H1 (cell line): ENCODE data around the gene CADM2. TPM values are rescaled to one million over a fixed set of nuclear protein-coding genes. Genes with fewer than 3 reads are reported as not detected.

Experiments used
- CTCF ChIA-PET: fragments of 300-600 bp; sonication (Branson Sonifier 250); formaldehyde crosslinking; loops from one replicate; lab custom pipeline; 2021; ENCODE audit not compliant: partially characterized antibody; lab: Charles Lee
- POLR2A ChIA-PET: fragments of 300-600 bp; sonication (Branson Sonifier 250); formaldehyde crosslinking; loops from one replicate; lab custom pipeline; 2021; ENCODE audit warnings: inconsistent platforms; ENCODE audit not compliant: partially characterized antibody; lab: Charles Lee
- DNase-seq, 2 experiments: peaks; one replicate each; pipeline versions ENCODE4 v3.0.0 to v3.0.0-alpha.2; 2010 to 2022; ENCODE audit warnings: low spot score in 2 of 2, low read depth in 1 of 2, mixed read lengths in 1 of 2
- FAIRE-seq: peaks from 2 replicates; lab custom pipeline; 2011; peaks lifted over from hg19 to GRCh38; lab: Jason Lieb, UNC
- H2AFZ ChIP-seq: 2 replicates; pipeline ENCODE4 v1.8.1; 2012; ENCODE audit warnings: low read length, inconsistent platforms
- H2AK5ac ChIP-seq: 2 replicates; pipeline ENCODE4 v1.6.1; 2013; ENCODE audit warnings: low read depth, low read length
- H2BK120ac ChIP-seq: replicated peaks from 2 replicates; pipeline ENCODE3; 2013; ENCODE audit warnings: low read depth, low read length, inconsistent platforms
- H2BK12ac ChIP-seq: 2 replicates; pipeline ENCODE4 v1.6.1; 2013; ENCODE audit warnings: low read depth, low read length
- H2BK15ac ChIP-seq: 2 replicates; pipeline ENCODE4 v1.6.1; 2013; ENCODE audit warnings: low read length
- H2BK20ac ChIP-seq: 2 replicates; pipeline ENCODE4 v1.6.1; 2013; ENCODE audit warnings: low read length
- H2BK5ac ChIP-seq: 2 replicates; pipeline ENCODE4 v1.6.1; 2013; ENCODE audit warnings: low read depth, low read length
- H3K14ac ChIP-seq: 2 replicates; pipeline ENCODE4 v1.6.1; 2013; ENCODE audit warnings: inconsistent platforms; ENCODE audit not compliant: insufficient read length
- H3K18ac ChIP-seq: 2 replicates; pipeline ENCODE4 v1.6.1; 2013; ENCODE audit warnings: low read length; ENCODE audit errors: extremely low read depth
- H3K23ac ChIP-seq: 2 replicates; pipeline ENCODE4 v1.6.1; 2013; ENCODE audit warnings: inconsistent platforms; ENCODE audit not compliant: insufficient read length
- H3K23me2 ChIP-seq: 2 replicates; pipeline ENCODE4 v1.6.1; 2013; ENCODE audit warnings: low read depth, low read length
- H3K27ac ChIP-seq: 2 replicates; pipeline ENCODE4 v1.6.1; 2011; ENCODE audit warnings: low read depth, low read length, inconsistent platforms
- H3K27me3 ChIP-seq, 4 experiments: replicated peaks in 1 of 4; 1 replicate in 1 of 4; 2 replicates in 3 of 4; pipeline versions ENCODE4 v1.6.1 to v1.8.1; 2011 to 2013; ENCODE audit warnings: low read length in 3 of 4, mild to moderate bottlenecking in 3 of 4, inconsistent platforms in 2 of 4, mixed read lengths in 2 of 4, moderate library complexity in 1 of 4; ENCODE audit not compliant: control insufficient read depth in 3 of 4, insufficient read depth in 3 of 4; ENCODE audit errors: extremely low read depth in 1 of 4
- H3K36me3 ChIP-seq, 4 experiments: 2 replicates each; pipeline versions ENCODE4 v1.6.1 to v1.8.1; 2011 to 2013; ENCODE audit warnings: mild to moderate bottlenecking in 4 of 4, low read length in 3 of 4, moderate library complexity in 2 of 4, control low read depth in 1 of 4, inconsistent platforms in 1 of 4; ENCODE audit not compliant: insufficient read depth in 4 of 4, control insufficient read depth in 2 of 4
- H3K4ac ChIP-seq: replicated peaks from 2 replicates; pipeline ENCODE3; 2013; ENCODE audit warnings: low read length, low read depth, mixed read lengths, inconsistent platforms; ENCODE audit not compliant: insufficient read length
- H3K4me1 ChIP-seq, 4 experiments: replicated peaks in 1 of 4; 1 replicate in 1 of 4; 2 replicates in 3 of 4; pipeline versions ENCODE4 v1.6.1 to v1.8.1; 2011 to 2013; ENCODE audit warnings: low read length in 3 of 4, inconsistent platforms in 2 of 4, mixed read lengths in 1 of 4; ENCODE audit not compliant: insufficient read depth in 4 of 4, control insufficient read depth in 3 of 4
- H3K4me2 ChIP-seq, 2 experiments: 2 replicates each; pipeline versions ENCODE4 v1.6.1 to v1.8.1; 2011 to 2013; ENCODE audit warnings: low read depth in 2 of 2, low read length in 2 of 2, control low read depth in 1 of 2, inconsistent platforms in 1 of 2, mild to moderate bottlenecking in 1 of 2; ENCODE audit not compliant: insufficient read depth in 1 of 2
- H3K4me3 ChIP-seq, 4 experiments: fragments of 200-600, 300-600 bp in 1 of 4; sonication (generic), shearing (Covaris generic), sonication (Bioruptor Twin) in 1 of 4; 2 replicates each; pipeline versions ENCODE4 v1.5.1 to v1.8.1; 2011 to 2016; ENCODE audit warnings: low read length in 4 of 4, low read depth in 3 of 4, control low read depth in 2 of 4, inconsistent platforms in 2 of 4, mild to moderate bottlenecking in 2 of 4, mixed read lengths in 1 of 4, moderate library complexity in 1 of 4; ENCODE audit not compliant: insufficient read depth in 2 of 4; ENCODE audit errors: extremely low read depth in 1 of 4
- H3K56ac ChIP-seq: replicated peaks from 2 replicates; pipeline ENCODE3; 2013; ENCODE audit warnings: low read depth, mild to moderate bottlenecking, mixed read lengths, low read length, inconsistent platforms; ENCODE audit not compliant: insufficient read length
- H3K79me1 ChIP-seq: 2 replicates; pipeline ENCODE4 v1.6.1; 2013; ENCODE audit warnings: low read depth, low read length, control low read depth
- H3K79me2 ChIP-seq, 2 experiments: 2 replicates each; pipeline versions ENCODE4 v1.6.1 to v1.8.1; 2012 to 2013; ENCODE audit warnings: low read length in 2 of 2, mild to moderate bottlenecking in 2 of 2, inconsistent platforms in 1 of 2; ENCODE audit not compliant: insufficient read depth in 2 of 2, control insufficient read depth in 1 of 2
- H3K9ac ChIP-seq, 4 experiments: replicated peaks in 1 of 4; 1 replicate in 1 of 4; 2 replicates in 3 of 4; pipeline versions ENCODE4 v1.6.1 to v1.8.1; 2011 to 2013; ENCODE audit warnings: low read depth in 3 of 4, low read length in 3 of 4, control low read depth in 2 of 4, mild to moderate bottlenecking in 2 of 4, moderate library complexity in 2 of 4, inconsistent platforms in 1 of 4; ENCODE audit errors: extremely low read depth in 1 of 4
- H3K9me3 ChIP-seq, 2 experiments: 2 replicates each; pipeline versions ENCODE4 v1.6.1 to v1.8.1; 2012 to 2013; ENCODE audit warnings: mild to moderate bottlenecking in 2 of 2, moderate library complexity in 2 of 2, control low read depth in 1 of 2, inconsistent platforms in 1 of 2, low read depth in 1 of 2, low read length in 1 of 2, mixed read lengths in 1 of 2; ENCODE audit not compliant: insufficient read depth in 2 of 2
- H4K20me1 ChIP-seq, 2 experiments: replicated peaks in 1 of 2; 2 replicates each; pipeline versions ENCODE3 to v1.8.1; 2011 to 2013; ENCODE audit warnings: inconsistent platforms in 2 of 2, low read length in 2 of 2, mild to moderate bottlenecking in 1 of 2; ENCODE audit not compliant: insufficient read depth in 2 of 2, control insufficient read depth in 1 of 2
- H4K5ac ChIP-seq: 2 replicates; pipeline ENCODE4 v1.6.1; 2013; ENCODE audit warnings: low read length, low read depth, mixed read lengths, inconsistent platforms; ENCODE audit not compliant: insufficient read length
- H4K8ac ChIP-seq: 2 replicates; pipeline ENCODE4 v1.8.0; 2013; ENCODE audit warnings: mild to moderate bottlenecking, moderate library complexity, low read length, inconsistent platforms; ENCODE audit not compliant: insufficient read depth; ENCODE audit errors: extremely low read depth
- H4K91ac ChIP-seq: replicated peaks from 2 replicates; pipeline ENCODE3; 2013; ENCODE audit warnings: low read length, mixed read lengths, inconsistent platforms; ENCODE audit not compliant: insufficient read length
- ASH2L ChIP-seq: fragments of 200-600, 300-600 bp; sonication (generic); IDR thresholded peaks from one replicate; pipeline ENCODE4 v1.7.1; 2017; ENCODE audit warnings: low read length
- ATF3 ChIP-seq: IDR thresholded peaks from 2 replicates; pipeline ENCODE4 v1.6.1; 2011; ENCODE audit warnings: low read depth, mild to moderate bottlenecking, low read length; ENCODE audit not compliant: insufficient read depth
- CBX8 ChIP-seq: fragments of 300-800, 300-1000 bp; sonication (generic); IDR thresholded peaks from 2 replicates; pipeline ENCODE4 v1.7.1; 2016; ENCODE audit warnings: low read depth, low read length, borderline replicate concordance
- MAX ChIP-seq: IDR thresholded peaks from 2 replicates; pipeline ENCODE4 v1.6.1; 2012; ENCODE audit warnings: inconsistent platforms
- WGBS, 2 experiments: shearing (Covaris generic) in 1 of 2; methylation state at CpG; one replicate each; pipeline versions ENCODE4 v1.1.6 to v1.1.7; 2013 to 2015; ENCODE audit warnings: low lambda C conversion rate in 2 of 2, mixed read lengths in 2 of 2, inconsistent platforms in 1 of 2, low coverage in 1 of 2, missing lambda C conversion rate in 1 of 2; ENCODE audit not compliant: insufficient replicate concordance in 2 of 2, insufficient coverage in 1 of 2, insufficient read length in 1 of 2; ENCODE audit errors: extremely low coverage in 1 of 2, missing lambda C conversion rate in 1 of 2; 5-methylcytosine and 5-hydroxymethylcytosine counted together
- polyA plus RNA-seq, 7 experiments: library from polyadenylated mRNA; depleted of rRNA in 3 of 7; stranded (reverse) in 5 of 7; unstranded in 2 of 7; fragments of >200 nt in 5 of 7; fragments of 200-250 nt in 2 of 7; gene quantifications; 1 replicate in 5 of 7; 2 replicates in 1 of 7; 4 replicates in 1 of 7; pipeline versions ENCODE4 v1.2.1 to v1.2.3, GENCODE V29; 2011 to 2013; ENCODE audit warnings: missing spikeins in 2 of 7, mixed read lengths in 2 of 7
- total RNA-seq: library from RNA; stranded (reverse); fragmentation: NEBNext Ultra II Directional; extraction: Animal tissue kit (Norgen Biotek cat#: 25700); gene quantifications from 2 replicates; pipeline ENCODE4 v1.2.1, GENCODE V29; 2021

CADM2 gene
- total and polyA plus RNA-seq, 2 of the 8 experiments (the other 6 are each of a cell fraction or from before 2014, with no cell fraction given): 14.9 to 20.9 TPM

GRCh38 chr3:84980456-84980855, 21.7 kb downstream of the CADM2 start:
- no peak overlapping the region for H3K4me3 ChIP-seq
- H3K23ac ChIP-seq: no peak overlapping the region
- no peaks in the 10 kb centered on the region for H4K20me1 ChIP-seq
- no peak overlapping the region for H2BK12ac ChIP-seq
- no peak overlapping the region for H2AFZ ChIP-seq
- H3K79me2 ChIP-seq: peaks cover 0 to 50% of the 10 kb centered on the region in 2 experiments; a peak in 2 of 4 replicates
- no peaks in the 10 kb centered on the region for H3K9me3 ChIP-seq
- H3K9ac ChIP-seq: no peak overlapping the region
- H3K27me3 ChIP-seq: no peaks in the 10 kb centered on the region
- H2AK5ac ChIP-seq: no peak overlapping the region
- H4K5ac ChIP-seq: peak overlapping the region; percentile 24
- no peaks in the 10 kb centered on the region for H3K36me3 ChIP-seq
- no peaks in the 10 kb centered on the region for H3K23me2 ChIP-seq
- WGBS, 2 experiments: 84% methylated on average over 2 of the region's 2 CpGs; no CpG with 5 or more reads in 1 of the 2 experiments
- no peaks in the 10 kb centered on the region for H3K79me1 ChIP-seq
- no peak overlapping the region for H2BK5ac ChIP-seq
- no peak overlapping the region for H2BK20ac ChIP-seq
- H3K14ac ChIP-seq: no peak overlapping the region
- no peak overlapping the region for H3K27ac ChIP-seq
- no peak overlapping the region for H2BK120ac ChIP-seq
- FAIRE-seq: no peak
- no peak overlapping the region for H3K56ac ChIP-seq
- peaks cover 0 to 14% (median 3%) of the 10 kb centered on the region in 4 experiments; a peak in 2 of 7 replicates for H3K4me1 ChIP-seq
- no peak for DNase-seq
- no peak overlapping the region for H3K4ac ChIP-seq
- ChIA-PET POLR2A (no interaction called here), CTCF (interaction anchor here (0.7 to 1.0 kb wide), 2 partner anchors 9 to 63 kb away, joined by 3 read pairs; no protein-coding TSS in a partner anchor)
- H3K4me2 ChIP-seq: no peak overlapping the region
- no peak overlapping the region for H4K8ac ChIP-seq
- H3K18ac ChIP-seq: no peak overlapping the region
- H4K91ac ChIP-seq: no peak overlapping the region
- H2BK15ac ChIP-seq: no peak overlapping the region
- TF ChIP-seq ASH2L (no peak), MAX (no peak), ATF3 (no peak), CBX8 (no peak)
